GM10266 (cell line): ENCODE results near the gene SPAG17.

Experiments used
- DNase-seq: peaks from one replicate; pipeline ENCODE4 v3.0.0; 2012; ENCODE audit errors: extremely low spot score
- TF ChIP-seq, protein P1 (sequence below): IDR thresholded peaks from 2 replicates; pipeline ENCODE4 v1.5.1; 2012; ENCODE audit warnings: mild to moderate bottlenecking, low read depth; ENCODE audit not compliant: control insufficient read depth, insufficient read depth; ENCODE audit errors: missing control alignments

The SPAG17 gene

DNA sequence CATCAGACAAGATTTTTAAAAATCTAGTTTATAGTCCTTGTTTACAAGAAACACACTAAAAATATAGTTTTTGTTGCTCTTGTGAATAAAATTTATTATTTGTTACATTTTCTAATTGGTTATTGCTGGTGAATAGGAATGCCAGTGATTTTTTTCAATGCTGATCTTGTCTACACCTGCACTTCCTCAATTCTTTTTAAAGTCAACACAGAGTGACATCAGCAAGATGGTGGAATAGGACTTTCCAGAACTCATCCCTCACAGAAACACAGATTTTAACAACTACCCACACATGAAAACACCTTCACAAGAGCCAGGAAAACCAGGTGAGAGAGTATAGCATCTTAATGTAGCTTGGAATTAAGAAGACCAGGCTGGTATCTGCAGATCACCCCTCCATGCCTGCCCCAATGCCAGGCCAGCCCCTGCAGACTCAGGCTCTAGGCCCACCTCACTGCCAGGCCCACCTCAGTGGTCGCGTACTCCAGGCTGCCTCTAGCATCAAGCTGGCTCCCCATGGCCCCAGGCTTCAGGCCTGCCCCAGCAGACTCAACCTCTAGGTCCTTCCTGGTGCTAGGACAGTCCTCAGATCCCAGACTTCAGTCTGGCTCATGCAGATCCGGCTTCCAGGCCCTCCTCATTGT is 137.9 kb downstream of the SPAG17 start:
- no peak for DNase-seq
- TF ChIP-seq, protein P1, sequence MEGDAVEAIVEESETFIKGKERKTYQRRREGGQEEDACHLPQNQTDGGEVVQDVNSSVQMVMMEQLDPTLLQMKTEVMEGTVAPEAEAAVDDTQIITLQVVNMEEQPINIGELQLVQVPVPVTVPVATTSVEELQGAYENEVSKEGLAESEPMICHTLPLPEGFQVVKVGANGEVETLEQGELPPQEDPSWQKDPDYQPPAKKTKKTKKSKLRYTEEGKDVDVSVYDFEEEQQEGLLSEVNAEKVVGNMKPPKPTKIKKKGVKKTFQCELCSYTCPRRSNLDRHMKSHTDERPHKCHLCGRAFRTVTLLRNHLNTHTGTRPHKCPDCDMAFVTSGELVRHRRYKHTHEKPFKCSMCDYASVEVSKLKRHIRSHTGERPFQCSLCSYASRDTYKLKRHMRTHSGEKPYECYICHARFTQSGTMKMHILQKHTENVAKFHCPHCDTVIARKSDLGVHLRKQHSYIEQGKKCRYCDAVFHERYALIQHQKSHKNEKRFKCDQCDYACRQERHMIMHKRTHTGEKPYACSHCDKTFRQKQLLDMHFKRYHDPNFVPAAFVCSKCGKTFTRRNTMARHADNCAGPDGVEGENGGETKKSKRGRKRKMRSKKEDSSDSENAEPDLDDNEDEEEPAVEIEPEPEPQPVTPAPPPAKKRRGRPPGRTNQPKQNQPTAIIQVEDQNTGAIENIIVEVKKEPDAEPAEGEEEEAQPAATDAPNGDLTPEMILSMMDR: no peak

DNA sequence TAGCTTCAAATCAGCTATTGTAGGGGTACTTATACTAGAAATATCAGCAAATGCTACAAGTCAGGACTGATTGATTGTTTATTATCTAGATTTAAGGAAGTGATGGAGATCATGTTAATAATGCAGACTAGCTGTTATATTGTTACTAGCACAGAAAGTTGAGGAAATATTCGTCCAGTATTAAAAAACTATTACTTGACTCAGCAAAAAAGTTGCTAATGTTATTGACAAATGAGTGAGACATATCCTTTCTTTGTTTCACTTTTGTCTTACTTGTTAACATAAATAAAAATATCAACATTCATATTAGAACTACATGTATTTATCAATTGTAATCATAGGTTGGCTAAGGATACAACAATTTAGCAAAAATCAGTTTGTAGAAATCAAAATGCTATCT is 141.4 kb downstream of the SPAG17 start:
- TF ChIP-seq, protein P1: no peak
- DNase-seq: no peak

GRCh38 chr1:118042501-118042900 is 142.5 kb downstream of the SPAG17 start:
- no peak for DNase-seq

GRCh38 chr1:118039170-118039569 is 145.9 kb downstream of the SPAG17 start:
- TF ChIP-seq, protein P1: no peak

More at GRCh38 chr1:118042501-118042900, 142.5 kb downstream of the SPAG17 start:
- TF ChIP-seq, protein P1: no peak

DNA sequence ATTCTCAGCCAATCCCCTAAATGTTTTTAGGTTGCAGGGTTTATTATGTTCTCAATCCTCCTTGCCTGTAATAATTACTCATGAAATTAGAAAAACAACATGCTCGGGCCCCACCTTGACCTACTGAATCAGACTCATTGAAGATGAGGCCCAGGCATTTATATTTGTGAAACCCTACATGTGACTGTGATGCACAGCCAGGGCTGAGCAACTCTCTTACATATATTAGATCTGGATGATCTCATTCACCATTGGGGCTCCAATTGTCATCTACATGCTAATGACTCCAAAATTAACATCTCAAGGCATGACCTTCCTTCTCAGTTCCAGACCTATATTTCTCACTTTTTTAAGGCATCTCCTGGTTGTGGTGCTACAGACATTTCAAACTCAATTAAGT is 152.1 kb downstream of the SPAG17 start:
- TF ChIP-seq, protein P1: no peak
- no peak for DNase-seq

More at GRCh38 chr1:118039170-118039569, 145.9 kb downstream of the SPAG17 start:
- no peak for DNase-seq

DNA sequence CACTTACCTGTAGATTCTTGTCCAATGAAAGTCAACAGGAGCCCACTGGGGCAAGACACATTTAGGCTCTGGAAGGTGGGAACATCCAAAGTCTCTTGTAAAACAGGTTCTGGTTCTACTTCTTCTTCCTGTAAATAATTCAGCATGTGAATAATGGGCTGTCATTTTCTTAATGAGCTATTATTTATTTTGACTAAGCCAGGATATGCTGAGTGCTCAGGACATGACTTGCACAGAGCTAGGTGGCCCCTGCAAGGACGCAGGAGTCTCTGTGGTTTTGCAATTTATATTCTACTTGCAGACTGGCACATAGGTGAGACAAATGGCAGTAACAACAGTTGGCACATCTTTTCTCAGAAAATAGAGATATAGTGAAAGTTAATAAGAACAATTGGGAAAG is 156.8 kb downstream of the SPAG17 start:
- TF ChIP-seq, protein P1: no peak
- DNase-seq: no peak

DNA sequence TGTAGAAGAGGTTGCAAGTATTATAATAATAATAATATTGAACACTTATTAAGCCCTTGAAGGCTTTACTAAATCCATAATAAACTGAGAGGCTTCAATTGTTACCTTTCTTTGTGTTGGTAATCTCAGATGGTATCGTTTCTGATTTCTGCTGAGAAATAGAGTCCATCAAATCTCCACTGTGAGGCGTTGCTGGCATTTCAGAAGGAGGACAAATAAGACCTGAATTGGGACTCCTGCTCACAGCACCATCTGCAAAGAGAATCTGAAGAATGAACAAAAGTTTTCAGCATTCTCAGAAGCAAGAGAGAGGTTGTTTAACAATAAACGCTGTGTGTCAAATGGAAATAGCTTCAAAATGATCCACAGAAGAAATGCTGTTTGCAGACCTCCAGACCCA is 161.8 kb downstream of the SPAG17 start:
- TF ChIP-seq, protein P1: no peak
- DNase-seq: no peak
